ENCODE data around the gene CLSTN3.

CLSTN3 gene

GRCh38 chr12:7129287-7129871 lies 792 bp upstream of the CLSTN3 start:
- H3K27me3 ChIP-seq: peaks cover 54% of the 10 kb centered on the region
- H3K36me3 ChIP-seq: peaks cover 15% of the 10 kb centered on the region
- no peak overlapping the region for H3K27ac ChIP-seq
- H3K4me3 ChIP-seq (ENCODE audit: low read depth in 1 of 2, low read length in 1 of 2): peak overlapping the region; percentile 56 to 64
- TF ChIP-seq, protein P1, sequence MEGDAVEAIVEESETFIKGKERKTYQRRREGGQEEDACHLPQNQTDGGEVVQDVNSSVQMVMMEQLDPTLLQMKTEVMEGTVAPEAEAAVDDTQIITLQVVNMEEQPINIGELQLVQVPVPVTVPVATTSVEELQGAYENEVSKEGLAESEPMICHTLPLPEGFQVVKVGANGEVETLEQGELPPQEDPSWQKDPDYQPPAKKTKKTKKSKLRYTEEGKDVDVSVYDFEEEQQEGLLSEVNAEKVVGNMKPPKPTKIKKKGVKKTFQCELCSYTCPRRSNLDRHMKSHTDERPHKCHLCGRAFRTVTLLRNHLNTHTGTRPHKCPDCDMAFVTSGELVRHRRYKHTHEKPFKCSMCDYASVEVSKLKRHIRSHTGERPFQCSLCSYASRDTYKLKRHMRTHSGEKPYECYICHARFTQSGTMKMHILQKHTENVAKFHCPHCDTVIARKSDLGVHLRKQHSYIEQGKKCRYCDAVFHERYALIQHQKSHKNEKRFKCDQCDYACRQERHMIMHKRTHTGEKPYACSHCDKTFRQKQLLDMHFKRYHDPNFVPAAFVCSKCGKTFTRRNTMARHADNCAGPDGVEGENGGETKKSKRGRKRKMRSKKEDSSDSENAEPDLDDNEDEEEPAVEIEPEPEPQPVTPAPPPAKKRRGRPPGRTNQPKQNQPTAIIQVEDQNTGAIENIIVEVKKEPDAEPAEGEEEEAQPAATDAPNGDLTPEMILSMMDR (IDR thresholded peaks at IDR 0.05): no peak
- no peaks in the 10 kb centered on the region for H3K9me3 ChIP-seq
- peaks cover 19 to 20% of the 10 kb centered on the region in 2 experiments for H3K4me1 ChIP-seq (ENCODE audit: control insufficient read depth in 1 of 2, insufficient read depth in 1 of 2, low read depth in 1 of 2, low read length in 1 of 2)

DNA sequence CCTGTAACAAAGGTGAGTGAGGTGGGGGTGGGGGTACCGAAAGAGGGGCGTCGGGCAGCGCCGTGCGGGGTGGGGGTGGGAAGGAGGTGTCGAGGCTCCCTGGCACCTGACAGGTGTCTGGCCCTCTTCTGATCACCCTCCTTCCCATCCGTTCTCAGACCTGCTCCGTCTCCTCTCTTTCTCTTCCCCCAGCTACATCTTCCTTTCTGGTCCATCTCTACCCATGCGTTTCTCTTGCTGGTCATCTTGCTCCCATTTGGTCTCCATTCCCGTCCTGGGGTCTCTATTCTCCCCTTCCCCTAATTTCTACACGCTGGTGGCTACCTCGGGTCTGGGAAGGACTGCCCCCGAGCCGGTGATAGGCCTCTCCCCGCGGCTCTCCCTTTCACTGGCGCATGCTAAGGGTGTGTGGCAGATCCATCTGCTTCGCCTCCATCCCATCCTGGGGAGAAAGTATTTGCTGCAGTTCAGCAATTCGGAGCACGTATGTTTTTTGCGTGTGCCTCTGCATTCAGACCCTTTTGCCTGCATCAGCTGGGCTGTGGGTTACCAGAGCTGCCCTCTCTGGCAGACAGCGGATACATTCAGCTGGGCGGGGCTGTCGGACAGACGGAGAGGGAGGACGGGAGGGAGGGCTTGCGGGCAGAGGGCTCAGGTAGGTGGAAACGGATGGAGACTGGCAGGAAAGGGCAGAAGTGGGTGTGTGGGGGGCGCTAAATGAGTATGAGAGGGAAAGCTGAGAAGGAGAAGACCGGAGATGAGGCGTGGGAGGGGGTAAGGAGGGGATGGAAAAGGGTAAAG lies 730 bp downstream of the CLSTN3 start:
- peaks cover 52% of the 10 kb centered on the region for H3K27me3 ChIP-seq
- H3K27ac ChIP-seq: no peak overlapping the region
- H3K4me3 ChIP-seq (ENCODE audit: low read depth in 1 of 2, low read length in 1 of 2): peak overlapping the region; percentile 56 to 64
- peaks cover 31% of the 10 kb centered on the region for H3K36me3 ChIP-seq
- peaks cover 19 to 20% of the 10 kb centered on the region in 2 experiments for H3K4me1 ChIP-seq (ENCODE audit: control insufficient read depth in 1 of 2, insufficient read depth in 1 of 2, low read depth in 1 of 2, low read length in 1 of 2)
- TF ChIP-seq, protein P1 (IDR thresholded peaks at IDR 0.05): no peak
- H3K9me3 ChIP-seq: no peaks in the 10 kb centered on the region

- no peak overlapping the region for H3K4me3 ChIP-seq (ENCODE audit: low read depth in 1 of 2, low read length in 1 of 2)
- H3K27me3 ChIP-seq: peaks cover 52% of the 10 kb centered on the region
- peaks cover 19 to 20% of the 10 kb centered on the region in 2 experiments for H3K4me1 ChIP-seq (ENCODE audit: control insufficient read depth in 1 of 2, insufficient read depth in 1 of 2, low read depth in 1 of 2, low read length in 1 of 2)
- no peak overlapping the region for H3K27ac ChIP-seq
- H3K36me3 ChIP-seq: peaks cover 36% of the 10 kb centered on the region
- TF ChIP-seq, protein P1 (IDR thresholded peaks at IDR 0.05): no peak
- H3K9me3 ChIP-seq: no peaks in the 10 kb centered on the region
Measured at GRCh38 chr12:7131502-7131866, 1.3 kb downstream of the CLSTN3 start.

DNA sequence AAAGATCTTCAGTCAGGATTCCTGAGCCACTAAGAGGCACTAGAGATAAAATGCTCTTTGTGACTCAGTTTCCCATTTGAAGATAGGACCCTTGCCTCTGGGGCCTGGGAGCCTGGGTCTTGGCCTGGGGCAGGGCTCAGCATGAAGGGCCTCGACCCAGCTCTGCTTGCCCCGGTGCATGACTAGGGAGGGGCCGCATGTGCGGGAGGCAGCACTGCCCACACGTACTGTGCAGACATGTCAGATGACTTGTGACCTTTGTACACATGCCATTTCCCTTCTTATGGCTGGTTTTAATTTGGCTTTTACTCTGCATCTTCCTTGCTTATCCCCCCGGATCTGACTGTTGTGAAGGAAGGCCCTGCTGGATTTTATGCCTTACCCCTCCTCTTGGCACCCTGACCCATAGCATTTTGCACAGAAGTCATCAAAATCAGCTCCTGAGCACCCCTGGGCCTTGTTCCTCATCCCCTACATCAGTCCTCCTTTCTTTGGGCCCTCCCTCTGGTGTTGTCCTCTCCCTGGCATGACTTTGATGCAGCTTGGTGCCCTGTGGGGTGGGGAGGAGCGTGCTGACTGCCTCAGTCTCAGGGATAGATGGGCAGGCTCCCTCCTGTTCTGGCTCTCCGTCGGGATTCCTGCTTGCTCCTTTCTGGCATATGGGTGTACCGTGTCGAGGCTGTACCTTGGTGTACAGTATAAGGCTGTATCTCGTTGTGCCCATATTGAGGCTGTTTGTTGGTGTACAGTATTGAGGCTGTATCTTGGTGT lies 4.4 kb downstream of the CLSTN3 start:
- H3K4me3 ChIP-seq (ENCODE audit: low read depth in 1 of 2, low read length in 1 of 2): no peak overlapping the region
- H3K36me3 ChIP-seq: peaks cover 47% of the 10 kb centered on the region

DNA sequence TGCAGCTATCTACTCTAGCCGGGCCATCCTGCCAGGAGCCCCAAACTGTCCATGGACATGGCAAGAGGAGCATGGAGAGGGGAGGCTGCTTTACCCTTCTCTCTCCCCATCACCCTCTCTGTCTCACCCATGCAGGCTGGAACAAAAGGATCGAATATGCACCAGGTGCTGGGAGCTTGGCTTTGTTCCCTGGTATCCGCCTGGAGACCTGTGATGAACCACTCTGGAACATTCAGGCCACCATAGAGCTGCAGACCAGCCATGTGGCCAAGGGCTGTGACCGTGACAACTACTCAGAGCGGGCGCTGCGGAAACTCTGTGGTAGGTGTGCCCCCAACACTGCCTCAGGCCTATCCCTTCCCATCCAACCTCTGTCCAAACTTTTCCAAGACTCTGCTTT lies 5.9 kb downstream of the CLSTN3 start:
- TF ChIP-seq, protein P1 (IDR thresholded peaks at IDR 0.05): no peak
- peaks cover 2 to 6% of the 10 kb centered on the region in 2 experiments for H3K4me1 ChIP-seq (ENCODE audit: control insufficient read depth in 1 of 2, insufficient read depth in 1 of 2, low read depth in 1 of 2, low read length in 1 of 2)
- H3K27ac ChIP-seq: no peak overlapping the region
- no peak overlapping the region for H3K4me3 ChIP-seq (ENCODE audit: low read depth in 1 of 2, low read length in 1 of 2)
- H3K36me3 ChIP-seq: peaks cover 55% of the 10 kb centered on the region
- H3K9me3 ChIP-seq: no peaks in the 10 kb centered on the region
- peaks cover 18% of the 10 kb centered on the region for H3K27me3 ChIP-seq

More for the DNA sequence above, 4.4 kb downstream of the CLSTN3 start:
- TF ChIP-seq, protein P1 (IDR thresholded peaks at IDR 0.05): no peak
- Histone ChIP-seq H3K4me1 (ENCODE audit: control insufficient read depth in 1 of 2, insufficient read depth in 1 of 2, low read depth in 1 of 2, low read length in 1 of 2) (peaks cover 15 to 17% of the 10 kb centered on the region in 2 experiments), H3K9me3 (no peaks in the 10 kb centered on the region), H3K27ac (no peak overlapping the region), H3K27me3 (peaks cover 33% of the 10 kb centered on the region)

All from neutrophil (primary cell).